GM13976 (cell line): Measurements from ENCODE around the gene CHPF2.
A peak's percentile ranks its signal among the peaks of the same experiment; 100 is the strongest.

Experiments
- DNase-seq: peaks from one replicate; pipeline ENCODE4 v3.0.0; 2012; ENCODE audit warnings: low spot score
- CTCF ChIP-seq: IDR thresholded peaks from 2 replicates; pipeline ENCODE4 v1.5.1; 2012; ENCODE audit warnings: borderline replicate concordance, mild to moderate bottlenecking; ENCODE audit not compliant: insufficient read depth; ENCODE audit errors: extremely low read depth, missing control alignments, control extremely low read depth
- in situ Hi-C: fragments of 300-500 bp; cut with MboI; formaldehyde crosslinking; loops from one replicate; pipeline ENCODE4 v1.12.0; 2022; ENCODE audit warnings: low sequenced_read_pairs, mixed read lengths, inconsistent platforms; ENCODE audit not compliant: unreplicated experiment

Gene CHPF2

DNA sequence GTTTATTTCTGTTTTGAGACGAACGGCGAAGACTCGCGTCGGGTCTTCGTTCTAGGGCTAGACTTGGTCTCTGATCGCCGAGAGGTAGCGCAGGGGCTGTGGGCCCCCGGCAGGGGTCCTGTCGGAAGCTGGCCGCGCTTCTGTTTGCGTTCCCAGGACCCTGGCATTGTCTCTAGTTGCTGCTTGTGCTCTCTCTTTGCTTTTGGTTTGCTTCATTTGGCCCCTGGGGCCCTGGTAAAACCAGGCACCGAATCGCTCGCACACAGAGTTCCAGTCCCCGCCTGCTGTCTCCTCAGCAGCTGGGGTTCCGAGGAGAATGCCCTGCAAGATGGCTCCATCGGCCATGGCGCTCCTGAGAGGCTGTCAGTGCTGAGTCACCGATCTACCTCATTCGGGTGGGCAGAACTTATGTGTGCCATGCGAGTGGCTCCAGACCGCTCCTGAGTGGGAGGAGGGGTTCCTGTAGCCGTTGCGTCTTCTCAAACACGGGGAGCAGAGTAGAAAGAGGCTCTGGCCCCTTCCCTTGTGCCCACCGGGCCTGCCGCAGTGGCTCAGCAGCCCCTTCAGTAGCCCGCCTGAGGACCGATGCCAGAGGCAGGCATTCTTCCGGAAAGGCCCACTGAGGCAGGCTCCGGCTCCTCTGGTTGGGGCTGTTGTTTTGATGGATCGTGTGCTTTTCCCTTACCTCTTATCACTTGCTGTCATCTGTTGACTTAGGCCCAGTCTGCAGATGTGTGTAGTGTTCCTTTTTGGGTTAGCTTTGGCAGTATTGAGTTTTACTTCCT, 826 bp downstream of the CHPF2 start:
- peak; percentile 75 for DNase-seq
- TF ChIP-seq CTCF: no peak
- in situ Hi-C loops: no loop called here

GRCh38 chr7:151233804-151234203, 1.5 kb downstream of the CHPF2 start:
- DNase-seq: no peak
- in situ Hi-C loops: no loop called here
- TF ChIP-seq CTCF: no peak

- TF ChIP-seq CTCF: no peak
- in situ Hi-C loops: no loop called here
- no peak for DNase-seq
These were observed 3.0 kb downstream of the CHPF2 start for GRCh38 chr7:151235091-151235787.

DNA sequence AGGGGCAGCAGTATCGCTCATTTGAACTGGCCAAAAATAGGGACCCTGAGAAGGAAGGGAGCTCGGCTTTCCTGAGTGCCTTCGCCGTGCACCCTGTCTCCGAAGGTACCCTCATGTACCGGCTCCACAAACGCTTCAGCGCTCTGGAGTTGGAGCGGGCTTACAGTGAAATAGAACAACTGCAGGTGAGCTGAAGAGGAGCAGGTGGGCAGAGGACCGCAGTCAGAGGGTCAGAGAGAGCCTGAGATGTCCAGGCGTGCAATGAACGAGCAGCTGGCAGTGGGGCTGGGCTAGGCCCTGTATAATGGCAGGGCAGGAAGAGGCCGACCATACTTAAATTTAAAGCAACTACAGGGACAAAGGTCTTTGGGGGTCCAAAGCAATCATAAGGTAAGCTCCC, 4.1 kb downstream of the CHPF2 start:
- TF ChIP-seq CTCF: no peak
- in situ Hi-C loops: no loop called here

DNA sequence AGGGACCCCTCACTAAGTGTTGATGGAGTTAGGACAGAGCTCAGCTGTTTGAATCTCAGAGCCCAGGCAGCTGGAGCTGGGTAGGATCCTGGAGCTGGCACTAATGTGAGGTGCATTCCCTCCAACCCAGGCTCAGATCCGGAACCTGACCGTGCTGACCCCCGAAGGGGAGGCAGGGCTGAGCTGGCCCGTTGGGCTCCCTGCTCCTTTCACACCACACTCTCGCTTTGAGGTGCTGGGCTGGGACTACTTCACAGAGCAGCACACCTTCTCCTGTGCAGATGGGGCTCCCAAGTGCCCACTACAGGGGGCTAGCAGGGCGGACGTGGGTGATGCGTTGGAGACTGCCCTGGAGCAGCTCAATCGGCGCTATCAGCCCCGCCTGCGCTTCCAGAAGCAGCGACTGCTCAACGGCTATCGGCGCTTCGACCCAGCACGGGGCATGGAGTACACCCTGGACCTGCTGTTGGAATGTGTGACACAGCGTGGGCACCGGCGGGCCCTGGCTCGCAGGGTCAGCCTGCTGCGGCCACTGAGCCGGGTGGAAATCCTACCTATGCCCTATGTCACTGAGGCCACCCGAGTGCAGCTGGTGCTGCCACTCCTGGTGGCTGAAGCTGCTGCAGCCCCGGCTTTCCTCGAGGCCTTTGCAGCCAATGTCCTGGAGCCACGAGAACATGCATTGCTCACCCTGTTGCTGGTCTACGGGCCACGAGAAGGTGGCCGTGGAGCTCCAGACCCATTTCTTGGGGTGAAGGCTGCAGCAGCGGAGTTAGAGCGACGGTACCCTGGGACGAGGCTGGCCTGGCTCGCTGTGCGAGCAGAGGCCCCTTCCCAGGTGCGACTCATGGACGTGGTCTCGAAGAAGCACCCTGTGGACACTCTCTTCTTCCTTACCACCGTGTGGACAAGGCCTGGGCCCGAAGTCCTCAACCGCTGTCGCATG, 5.2 kb downstream of the CHPF2 start:
- in situ Hi-C loops: no loop called here
- TF ChIP-seq CTCF: no peak
- DNase-seq: no peak

More for the DNA sequence above, 4.1 kb downstream of the CHPF2 start:
- DNase-seq: no peak

GRCh38 chr7:151238190-151238810, 6.0 kb downstream of the CHPF2 start:
- TF ChIP-seq CTCF: no peak
- in situ Hi-C loops: no loop called here
- no peak for DNase-seq
